ENCODE data around the gene NRXN2.

DNA sequence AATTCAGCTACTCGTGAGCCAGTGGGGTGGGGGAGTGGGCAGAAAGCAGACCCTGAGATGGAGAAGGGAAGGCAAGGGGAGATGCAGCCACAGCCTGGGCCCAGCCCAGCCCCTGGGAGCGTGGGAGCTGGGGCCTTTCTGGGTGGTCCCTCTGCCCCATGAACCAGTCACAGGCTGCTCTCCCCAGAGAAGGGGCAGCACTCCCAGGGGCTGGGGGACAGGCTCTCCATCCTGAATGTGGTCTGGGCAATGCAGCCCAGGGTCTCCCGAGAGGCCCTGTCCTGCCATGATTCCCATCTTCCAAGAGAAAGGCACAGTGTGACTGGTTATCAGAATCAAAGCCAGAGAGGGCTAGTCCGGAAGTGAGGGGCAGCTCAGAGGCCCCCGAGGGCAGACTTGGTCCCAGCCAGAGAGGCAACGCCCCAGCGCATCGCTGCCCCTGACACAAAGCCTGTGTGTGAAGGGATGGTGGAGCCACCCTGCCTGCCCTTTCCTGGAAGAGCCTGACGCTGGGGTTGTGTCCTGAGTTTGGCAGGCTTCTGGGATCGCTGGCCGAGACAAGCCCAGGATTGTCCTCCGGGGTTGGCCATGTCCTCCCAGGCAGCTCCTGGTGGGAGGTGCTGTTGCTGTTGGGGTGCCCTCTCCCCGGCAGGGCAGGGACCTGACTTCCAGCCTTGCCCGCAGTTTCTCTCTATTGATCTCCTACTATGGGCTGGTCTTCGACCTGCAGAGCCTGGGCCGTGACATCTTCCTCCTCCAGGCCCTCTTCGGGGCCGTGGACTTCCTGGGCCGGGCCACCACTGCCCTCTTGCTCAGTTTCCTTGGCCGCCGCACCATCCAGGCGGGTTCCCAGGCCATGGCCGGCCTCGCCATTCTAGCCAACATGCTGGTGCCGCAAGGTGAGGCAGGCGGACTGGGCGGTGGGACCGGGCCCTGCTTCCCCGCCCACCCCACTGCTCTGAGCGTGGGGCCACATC is 155.8 kb downstream of the NRXN2 start:
- TF ChIP-seq ZBTB7A (IDR thresholded peaks at IDR 0.05; ENCODE audit: low read depth) (no peak), YY1 (IDR thresholded peaks at IDR 0.05; ENCODE audit: low read depth) (no peak), EP300 (IDR thresholded peaks at IDR 0.05; ENCODE audit: borderline replicate concordance) (no peak), FOXM1 (IDR thresholded peaks at IDR 0.05; ENCODE audit: borderline replicate concordance, low read depth) (no peak), TAF1 (IDR thresholded peaks at IDR 0.05; ENCODE audit: low read depth) (no peak), RAD21 (IDR thresholded peaks at IDR 0.05; ENCODE audit: low read depth) (no peak), EGR1 (IDR thresholded peaks at IDR 0.05) (no peak)

All from Ishikawa (cell line).